ENCODE measurements around the gene ETFA. TPM values are rescaled to one million over a fixed set of nuclear protein-coding genes. Genes with fewer than 3 reads are reported as not detected.

Gene ETFA
- total RNA-seq = 104 and 118 TPM in 2 replicates

GRCh38 chr15:76311100-76311953 lies at the start of gene ETFA:
ETFA (minus strand) TSS chr15:76311469; CDS start chr15:76311388, 81 bp downstream.

GRCh38 chr15:76336254-76337058 lies 25.2 kb upstream of the ETFA start, which contains the start of gene ISL2:
ISL2 (plus strand) TSS chr15:76336773; CDS start chr15:76336884, 111 bp downstream.

Other genes with a start within 250 kb of the ETFA start
- gene ISL2, start 25.3 kb upstream of the ETFA start, total RNA-seq = 0.11 and 0.47 TPM in 2 replicates

Measured in hair follicular keratinocyte (primary cell).